HFFc6 (cell line): ENCODE measurements around the gene SEMA4C. TPM values are rescaled to one million over a fixed set of nuclear protein-coding genes. Genes with fewer than 3 reads are reported as not detected.

Source experiments
- DNase-seq: peaks from one replicate; pipeline ENCODE4 v3.0.0-alpha.2; 2018
- H3K27ac Mint-ChIP-seq: 2 replicates; pipeline ENCODE4 v1.8.0; 2020; ENCODE audit warnings: mild to moderate bottlenecking, mixed read lengths
- H3K27me3 Mint-ChIP-seq: 2 replicates; pipeline ENCODE4 v1.8.0; 2021; ENCODE audit warnings: mild to moderate bottlenecking, moderate library complexity, mixed read lengths; ENCODE audit not compliant: insufficient read depth
- H3K36me3 Mint-ChIP-seq: 2 replicates; pipeline ENCODE4 v1.8.0; 2021; ENCODE audit warnings: low read depth, mixed read lengths
- H3K4me1 Mint-ChIP-seq: 2 replicates; pipeline ENCODE4 v1.8.0; 2020; ENCODE audit warnings: low read depth, mixed read lengths
- H3K4me3 Mint-ChIP-seq: 2 replicates; pipeline ENCODE4 v1.8.0; 2020; ENCODE audit warnings: mild to moderate bottlenecking, moderate library complexity, mixed read lengths
- H3K9me3 Mint-ChIP-seq: 2 replicates; pipeline ENCODE4 v1.8.0; 2020; ENCODE audit warnings: mild to moderate bottlenecking, mixed read lengths
- CTCF ChIP-seq: fragments of 200-600 bp; sonication (generic); IDR thresholded peaks from 2 replicates; pipeline ENCODE4 v1.5.0; 2021; ENCODE audit warnings: antibody characterized with exemption, mild to moderate bottlenecking
- total RNA-seq, 6 experiments: library from RNA; stranded (reverse); fragmentation: NEBNext Ultra II Directional; extraction: Animal tissue kit (Norgen Biotek cat#: 25700); gene quantifications; 2 replicates in 1 of 6; 3 replicates in 5 of 6; pipeline ENCODE4 v1.2.3, GENCODE V29; 2021

SEMA4C gene
- total RNA-seq, 6 experiments from 2014 or later, result 11.6 to 13.7 (median 12.7) TPM

- peak; percentile 88 for TF ChIP-seq CTCF
- Mint-ChIP-seq H3K27ac (peak overlapping the region; percentile 66), H3K4me1 (peaks cover 21% of the 10 kb centered on the region), H3K36me3 (0 out of 2 replicates have a peak, but pooled peaks cover 5% of the 10 kb centered on the region), H3K9me3 (no peaks in the 10 kb centered on the region), H3K27me3 (peaks cover 13% of the 10 kb centered on the region; the same call in 1 of the 2 replicates), H3K4me3 (peak overlapping the region; percentile 87)
- DNase-seq, result peak; percentile 80
Measured at GRCh38 chr2:96868555-96869280, 1.2 kb downstream of the SEMA4C start.

GRCh38 chr2:96867756-96868554 is 1.9 kb downstream of the SEMA4C start:
- no peak for TF ChIP-seq CTCF
- Mint-ChIP-seq H3K27me3 (peaks cover 8% of the 10 kb centered on the region; the same call in 1 of the 2 replicates), H3K36me3 (0 out of 2 replicates have a peak, but pooled peaks cover 5% of the 10 kb centered on the region), H3K4me1 (peaks cover 21% of the 10 kb centered on the region), H3K9me3 (no peaks in the 10 kb centered on the region), H3K27ac (peak overlapping the region; percentile 66), H3K4me3 (peak overlapping the region; percentile 87)
- DNase-seq, result no peak

GRCh38 chr2:96866986-96867755 is 2.7 kb downstream of the SEMA4C start:
- no peaks in the 10 kb centered on the region for H3K9me3 Mint-ChIP-seq
- peak overlapping the region; percentile 66 for H3K27ac Mint-ChIP-seq
- peak overlapping the region; percentile 87 for H3K4me3 Mint-ChIP-seq
- peaks cover 21% of the 10 kb centered on the region for H3K4me1 Mint-ChIP-seq
- H3K27me3 Mint-ChIP-seq, result peaks cover 8% of the 10 kb centered on the region; the same call in 1 of the 2 replicates
- H3K36me3 Mint-ChIP-seq, result 0 out of 2 replicates have a peak, but pooled peaks cover 5% of the 10 kb centered on the region
- DNase-seq, result no peak
- TF ChIP-seq CTCF, result no peak

GRCh38 chr2:96866586-96866985 is 3.3 kb downstream of the SEMA4C start:
- Mint-ChIP-seq H3K9me3 (no peaks in the 10 kb centered on the region), H3K36me3 (0 out of 2 replicates have a peak, but pooled peaks cover 5% of the 10 kb centered on the region), H3K4me1 (peaks cover 21% of the 10 kb centered on the region), H3K27me3 (peaks cover 6% of the 10 kb centered on the region; the same call in 1 of the 2 replicates), H3K27ac (peak overlapping the region; percentile 55; the same call in 1 of the 2 replicates), H3K4me3 (no peak overlapping the region; the same call in 1 of the 2 replicates)
- no peak for DNase-seq
- no peak for TF ChIP-seq CTCF

- Mint-ChIP-seq H3K27ac (no peak overlapping the region), H3K4me1 (peaks cover 21% of the 10 kb centered on the region), H3K27me3 (peaks cover 6% of the 10 kb centered on the region), H3K4me3 (no peak overlapping the region), H3K36me3 (0 out of 2 replicates have a peak, but pooled peaks cover 5% of the 10 kb centered on the region), H3K9me3 (no peaks in the 10 kb centered on the region)
- TF ChIP-seq CTCF, result no peak
- no peak for DNase-seq
Measured at GRCh38 chr2:96866149-96866548, 3.7 kb downstream of the SEMA4C start.
